ENCODE data around the gene NSUN4. TPM values are rescaled to one million over a fixed set of nuclear protein-coding genes. Genes with fewer than 3 reads are reported as not detected.
"Not testable (repeated sequence)": the region's sequence is repeated elsewhere in the genome, so short reads cannot be mapped to it uniquely, and the experiment has no call there.

The NSUN4 gene
- total RNA-seq, 1 donor from 2014 or later, result 38.6 TPM

DNA sequence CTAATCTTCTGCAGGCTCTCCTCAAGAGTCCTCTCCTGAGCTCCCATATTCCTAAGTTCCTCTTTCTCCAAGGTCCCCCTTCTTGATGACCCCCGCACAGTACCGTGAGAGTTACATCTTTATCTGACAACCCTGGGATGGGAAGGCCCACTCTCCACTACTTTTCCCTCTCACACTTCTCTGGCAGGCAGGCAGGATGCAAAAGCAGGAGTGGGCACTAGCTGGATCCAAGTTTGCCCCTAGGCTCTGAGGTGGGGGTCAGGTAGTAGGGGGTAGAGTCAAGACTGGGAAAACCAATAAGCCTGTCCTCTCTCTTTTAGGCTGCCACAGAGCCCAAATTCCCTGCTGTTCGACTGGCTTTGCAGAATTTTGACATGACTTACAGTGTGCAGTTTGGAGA lies 3.9 kb downstream of the NSUN4 start:
- no peaks in the 10 kb centered on the region for H3K9me3 Mint-ChIP-seq
- DNase-seq (no peak), ATAC-seq (ENCODE audit: low read depth) (no peak)
- no peak overlapping the region for H3K4me3 Mint-ChIP-seq
- POLR2A ChIA-PET, result interaction anchor here (1.0 to 1.1 kb wide), 2 partner anchors 12 to 46 kb away, joined by 4 to 7 read pairs; no protein-coding TSS in a partner anchor
- peaks cover 67% of the 10 kb centered on the region for H3K36me3 Mint-ChIP-seq (ENCODE audit: low read depth)
- CTCF ChIA-PET, result interaction anchor here (0.9 to 1.0 kb wide), 3 partner anchors 11 to 121 kb away, joined by 3 to 4 read pairs (median 3); partner anchors contain the start of genes LRRC41 and UQCRH
- TF ChIP-seq, protein P1, sequence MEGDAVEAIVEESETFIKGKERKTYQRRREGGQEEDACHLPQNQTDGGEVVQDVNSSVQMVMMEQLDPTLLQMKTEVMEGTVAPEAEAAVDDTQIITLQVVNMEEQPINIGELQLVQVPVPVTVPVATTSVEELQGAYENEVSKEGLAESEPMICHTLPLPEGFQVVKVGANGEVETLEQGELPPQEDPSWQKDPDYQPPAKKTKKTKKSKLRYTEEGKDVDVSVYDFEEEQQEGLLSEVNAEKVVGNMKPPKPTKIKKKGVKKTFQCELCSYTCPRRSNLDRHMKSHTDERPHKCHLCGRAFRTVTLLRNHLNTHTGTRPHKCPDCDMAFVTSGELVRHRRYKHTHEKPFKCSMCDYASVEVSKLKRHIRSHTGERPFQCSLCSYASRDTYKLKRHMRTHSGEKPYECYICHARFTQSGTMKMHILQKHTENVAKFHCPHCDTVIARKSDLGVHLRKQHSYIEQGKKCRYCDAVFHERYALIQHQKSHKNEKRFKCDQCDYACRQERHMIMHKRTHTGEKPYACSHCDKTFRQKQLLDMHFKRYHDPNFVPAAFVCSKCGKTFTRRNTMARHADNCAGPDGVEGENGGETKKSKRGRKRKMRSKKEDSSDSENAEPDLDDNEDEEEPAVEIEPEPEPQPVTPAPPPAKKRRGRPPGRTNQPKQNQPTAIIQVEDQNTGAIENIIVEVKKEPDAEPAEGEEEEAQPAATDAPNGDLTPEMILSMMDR (IDR thresholded peaks at IDR 0.05), result no peak
- no peak overlapping the region for H3K27ac Mint-ChIP-seq
- intact Hi-C loops (cut with micrococcal nuclease), result loop anchor here (10.0 kb wide), 1 partner anchor 660 kb away; the partner anchor contains the start of genes GPBP1L1 and TMEM69
- H3K27me3 Mint-ChIP-seq, result no peaks in the 10 kb centered on the region
- H3K4me1 Mint-ChIP-seq, result peaks cover 33% of the 10 kb centered on the region

GRCh38 chr1:46345281-46345680 lies 4.7 kb downstream of the NSUN4 start:
- TF ChIP-seq, protein P1 (IDR thresholded peaks at IDR 0.05), result no peak

GRCh38 chr1:46352363-46352762 lies 11.8 kb downstream of the NSUN4 start:
- DNase-seq, result no peak
- TF ChIP-seq, protein P1 (IDR thresholded peaks at IDR 0.05), result no peak
- intact Hi-C loops (cut with micrococcal nuclease), result no loop called here
- no peak for ATAC-seq (ENCODE audit: low read depth)
- peaks cover 78% of the 10 kb centered on the region for H3K36me3 Mint-ChIP-seq (ENCODE audit: low read depth)
- H3K4me1 Mint-ChIP-seq, result peaks cover 5% of the 10 kb centered on the region
- no peak overlapping the region for H3K27ac Mint-ChIP-seq
- H3K9me3 Mint-ChIP-seq, result no peaks in the 10 kb centered on the region
- CTCF ChIA-PET, result no interaction called here
- H3K4me3 Mint-ChIP-seq, result no peak overlapping the region
- POLR2A ChIA-PET, result no interaction called here
- no peaks in the 10 kb centered on the region for H3K27me3 Mint-ChIP-seq

More at GRCh38 chr1:46345281-46345680, 4.7 kb downstream of the NSUN4 start:
- intact Hi-C loops (cut with micrococcal nuclease), result loop anchor here (10.0 kb wide), 1 partner anchor 660 kb away; the partner anchor contains the start of genes GPBP1L1 and TMEM69
- DNase-seq (no peak), ATAC-seq (ENCODE audit: low read depth) (no peak)
- Mint-ChIP-seq H3K9me3 (no peaks in the 10 kb centered on the region), H3K27ac (no peak overlapping the region), H3K4me1 (peaks cover 28% of the 10 kb centered on the region), H3K27me3 (no peaks in the 10 kb centered on the region), H3K4me3 (no peak overlapping the region), H3K36me3 (ENCODE audit: low read depth) (peaks cover 74% of the 10 kb centered on the region)
- CTCF ChIA-PET, result interaction anchor here (3.9 to 4.9 kb wide), 3 partner anchors 12 to 100 kb away, joined by 35 to 62 read pairs (median 42); partner anchors contain the start of genes LRRC41 and UQCRH
- POLR2A ChIA-PET, result interaction anchor here (0.6 to 1.3 kb wide), 3 partner anchors 12 to 101 kb away, joined by 3 to 9 read pairs (median 4); no protein-coding TSS in a partner anchor

DNA sequence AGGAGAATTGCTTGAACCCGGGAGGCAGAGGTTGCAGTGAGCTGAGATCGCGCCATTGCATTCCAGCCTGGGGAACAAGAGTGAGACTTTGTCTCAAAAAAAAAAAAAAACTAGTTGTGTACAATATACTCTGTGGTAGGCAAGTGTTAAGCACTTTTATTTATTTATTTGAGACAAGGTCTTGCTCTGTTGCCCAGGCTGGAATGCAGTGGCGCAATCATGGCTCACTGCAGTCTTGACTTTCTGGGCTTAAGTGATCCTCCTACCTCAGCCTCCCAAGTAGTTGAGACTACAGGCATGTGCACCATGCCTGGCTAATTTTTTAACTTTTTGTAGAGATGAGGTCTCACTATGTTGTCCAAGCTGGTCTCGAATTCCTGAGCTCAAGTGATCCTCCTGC lies 15.3 kb downstream of the NSUN4 start:
- H3K4me1 Mint-ChIP-seq; H3K27ac Mint-ChIP-seq; H3K4me3 Mint-ChIP-seq; H3K27me3 Mint-ChIP-seq; ATAC-seq (ENCODE audit: low read depth); DNase-seq; intact Hi-C loops (cut with micrococcal nuclease); H3K9me3 Mint-ChIP-seq: not testable (repeated sequence)
- peaks cover 69% of the 10 kb centered on the region for H3K36me3 Mint-ChIP-seq (ENCODE audit: low read depth)
- ChIA-PET CTCF (interaction anchor here (1.2 kb wide), 1 partner anchor 8 kb away, joined by 5 read pairs; no protein-coding TSS in a partner anchor), POLR2A (interaction anchor here (0.7 kb wide), 1 partner anchor 11 kb away, joined by 5 read pairs; no protein-coding TSS in a partner anchor)

- Mint-ChIP-seq H3K27me3 (no peaks in the 10 kb centered on the region), H3K4me3 (no peak overlapping the region), H3K27ac (no peak overlapping the region), H3K9me3 (no peaks in the 10 kb centered on the region), H3K4me1 (no peaks in the 10 kb centered on the region), H3K36me3 (ENCODE audit: low read depth) (peaks cover 67% of the 10 kb centered on the region)
- no peak for ATAC-seq (ENCODE audit: low read depth)
- DNase-seq, result no peak
- ChIA-PET CTCF (no interaction called here), POLR2A (no interaction called here)
- TF ChIP-seq, protein P1 (IDR thresholded peaks at IDR 0.05), result no peak
- intact Hi-C loops (cut with micrococcal nuclease), result no loop called here
Observed at GRCh38 chr1:46362158-46362557, 21.6 kb downstream of the NSUN4 start.

Data from activated B cell treated with CpG ODN at 0.5 μM for 24 hours (primary cell).